Anterior cingulate cortex (tissue), 58 donors: ENCODE results near the gene PYGM.
A peak's percentile ranks its signal among the peaks of the same experiment; 100 is the strongest.

Experiments
- DNase-seq, 58 donors: peaks; one replicate each; lab custom pipeline; 2025; lab: John Stamatoyannopoulos, UW

PYGM gene

DNA sequence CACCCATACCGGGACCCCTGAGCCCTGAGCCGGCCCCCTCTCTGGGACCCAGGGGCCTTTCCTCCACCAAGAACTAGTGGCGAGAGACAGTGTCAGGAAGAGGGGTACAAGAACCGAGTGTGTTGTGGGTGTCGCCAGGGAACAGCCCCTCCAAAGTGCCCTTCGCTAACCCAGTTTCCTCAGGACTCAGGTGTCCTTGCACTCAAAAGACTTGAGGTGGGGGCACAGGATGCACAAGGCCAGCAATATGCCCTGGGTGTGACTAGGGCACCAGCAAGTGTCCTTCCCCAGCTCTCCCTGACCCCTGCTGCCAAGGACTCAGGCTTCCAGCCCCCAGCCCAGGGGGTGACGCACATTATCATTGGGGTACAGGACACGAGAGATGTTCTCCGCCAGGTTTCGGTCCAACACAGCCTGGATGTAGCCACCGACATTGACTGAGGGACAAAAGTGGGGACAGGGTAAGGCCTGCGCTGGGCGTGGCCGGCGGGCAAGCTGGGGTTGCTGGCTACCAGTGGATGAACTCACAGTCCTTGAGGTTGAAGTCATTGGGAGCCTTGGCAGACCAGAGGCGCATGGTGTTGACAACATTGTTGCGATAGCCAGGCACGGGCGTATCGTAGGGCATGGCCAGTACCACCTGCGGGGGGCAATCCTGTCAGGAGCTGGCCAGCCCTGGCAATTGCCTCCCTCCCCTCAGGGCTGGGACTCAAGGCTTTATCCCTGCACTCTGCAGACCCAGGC, 4.7 kb downstream of the PYGM start:
- DNase-seq = no peak

DNA sequence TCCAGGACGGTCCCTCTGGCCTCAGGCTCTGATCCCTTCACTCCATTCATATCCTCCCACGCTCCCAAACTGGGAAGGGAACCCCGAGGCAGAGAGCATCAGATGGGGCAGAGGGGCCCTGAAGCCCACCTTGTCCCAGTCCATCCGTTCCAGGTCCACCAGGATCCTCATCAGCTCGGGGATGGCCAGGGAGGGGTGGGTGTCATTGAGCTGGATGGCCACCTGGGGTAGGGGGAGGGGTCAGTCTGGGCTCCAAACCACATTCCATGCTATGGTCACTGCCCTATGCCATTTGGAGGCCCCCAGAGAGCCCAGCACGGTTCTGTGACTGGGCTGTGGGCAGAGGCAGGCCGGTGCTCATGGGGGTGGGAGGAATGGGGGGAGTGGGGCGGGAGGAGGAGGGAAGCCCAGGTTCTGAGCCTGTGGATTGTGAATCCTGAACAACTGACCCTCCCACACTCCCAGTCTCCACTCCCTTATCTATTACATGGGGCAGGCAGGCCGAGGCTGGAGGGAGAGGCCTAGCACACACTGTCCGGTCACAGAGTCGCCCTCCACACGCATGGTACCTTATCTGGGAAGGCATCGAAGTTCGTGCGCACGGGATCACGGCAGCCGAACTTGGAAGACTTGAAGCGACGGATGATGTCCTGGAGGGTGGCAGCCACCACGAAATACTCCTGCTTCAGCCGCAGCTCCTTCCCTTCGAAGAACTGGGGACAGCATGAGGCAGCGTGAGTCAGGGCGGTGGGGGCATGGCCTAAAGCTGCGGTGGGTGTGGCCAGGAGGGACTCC, 5.5 kb downstream of the PYGM start:
- DNase-seq = no peak

DNA sequence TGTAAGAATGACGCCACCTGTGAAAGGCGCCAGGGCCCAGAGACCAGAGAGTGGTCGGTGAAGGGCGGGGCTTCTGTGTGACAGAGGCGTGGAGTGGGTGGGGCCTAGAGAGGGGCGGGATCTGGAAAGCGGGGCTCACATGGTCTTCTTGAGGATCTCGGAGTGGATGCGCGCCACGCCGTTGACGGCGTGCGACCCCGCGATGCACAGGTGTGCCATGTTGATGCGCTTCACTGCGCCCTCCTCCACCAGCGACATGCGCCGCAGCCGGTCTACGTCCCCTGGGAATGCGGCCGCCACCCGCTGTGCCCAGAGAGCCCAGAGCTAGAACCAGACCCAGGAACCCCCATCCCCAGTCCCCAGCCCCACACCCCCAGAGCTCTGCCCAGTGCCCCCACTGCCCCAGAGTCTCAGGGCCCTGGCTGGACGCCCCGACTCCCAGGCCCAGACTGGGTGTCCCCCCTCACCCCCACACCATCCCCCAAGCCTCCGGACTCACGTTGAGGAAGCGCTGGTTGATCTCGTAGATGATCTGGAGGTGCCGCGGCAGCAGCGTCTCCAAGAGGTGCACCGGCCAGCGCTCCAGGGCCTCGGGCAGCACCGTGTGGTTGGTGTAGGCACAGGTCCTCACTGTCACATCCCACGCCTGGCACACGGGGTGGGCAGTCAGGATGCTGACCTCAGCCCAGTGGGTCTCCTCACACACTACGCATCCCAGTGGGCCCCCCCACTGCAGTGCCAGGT, 6.2 kb downstream of the PYGM start:
- DNase-seq = no peak

DNA sequence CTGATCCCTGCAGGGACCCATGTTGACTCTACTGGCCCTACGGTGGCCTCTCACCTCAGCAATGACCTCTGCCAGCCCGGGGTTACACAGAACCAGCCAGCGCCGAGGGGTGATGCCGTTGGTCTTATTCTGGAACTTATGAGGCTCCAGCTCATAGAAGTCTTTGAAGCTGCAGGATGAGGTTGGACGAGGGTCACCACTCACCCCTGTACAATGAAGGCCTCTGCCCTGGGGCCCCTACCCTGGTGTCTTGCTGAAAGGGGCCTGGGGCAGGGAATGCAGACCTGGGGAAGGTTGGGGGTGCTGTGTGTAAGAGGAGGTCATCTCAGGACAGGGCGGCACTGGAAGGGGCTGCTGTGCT, 6.8 kb downstream of the PYGM start:
- DNase-seq = no peak

DNA sequence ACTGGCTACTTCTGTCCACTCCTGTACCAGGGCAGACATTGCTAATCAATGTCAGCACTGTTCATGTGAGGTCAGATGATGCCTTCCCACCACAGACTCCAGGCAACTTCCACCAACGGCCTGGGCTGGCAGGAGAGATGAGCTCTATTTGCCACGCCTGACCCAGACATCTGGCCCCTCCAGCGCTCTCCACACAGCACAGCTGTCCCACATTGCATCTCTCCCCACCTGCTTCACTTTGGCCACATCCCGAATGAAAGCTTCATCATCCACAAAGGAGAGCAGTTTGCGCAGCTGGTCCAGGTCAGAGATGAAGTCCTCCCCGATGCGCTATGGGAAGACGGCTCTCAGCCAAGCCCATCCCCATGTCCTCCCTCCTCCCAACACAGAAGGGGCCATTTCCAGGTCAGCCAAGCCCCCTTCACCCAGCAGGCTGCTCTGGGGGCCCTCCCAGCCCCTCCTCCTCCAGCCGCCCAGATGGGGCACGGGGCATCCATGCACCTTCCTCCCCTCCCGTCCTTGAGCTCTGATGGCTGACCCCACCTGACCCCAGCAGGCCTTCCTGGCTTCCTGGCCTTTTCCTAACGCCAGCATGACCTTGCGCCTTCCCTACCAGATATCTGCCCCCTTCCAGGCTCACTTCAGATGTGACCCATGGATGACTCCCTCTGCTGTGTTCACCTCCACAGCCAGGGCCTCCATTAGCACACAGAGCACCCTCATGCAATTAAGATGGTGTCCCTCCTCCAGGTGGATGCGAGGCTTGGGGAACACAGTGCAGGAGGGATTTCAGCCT, 7.4 kb downstream of the PYGM start:
- DNase-seq = no peak

DNA sequence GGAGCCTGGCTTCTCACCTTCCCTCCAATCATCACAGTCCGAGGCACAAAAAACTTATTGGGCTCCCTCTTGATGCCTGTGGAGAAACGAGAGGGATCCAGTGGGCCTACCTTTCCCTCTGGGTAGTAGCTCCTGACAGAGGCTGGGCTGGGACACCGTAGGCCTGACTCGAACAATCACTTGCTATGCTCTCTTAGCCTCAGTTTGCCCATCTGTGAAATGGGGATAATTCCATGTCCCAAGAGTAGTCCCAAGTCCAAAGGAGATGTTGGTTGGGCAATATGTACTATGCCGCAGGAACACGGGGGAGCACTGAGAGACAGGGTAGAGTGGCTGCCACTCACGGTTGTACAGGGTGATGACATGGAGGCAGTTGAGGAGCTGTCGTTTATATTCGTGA, 8.2 kb downstream of the PYGM start:
- DNase-seq = no peak

DNA sequence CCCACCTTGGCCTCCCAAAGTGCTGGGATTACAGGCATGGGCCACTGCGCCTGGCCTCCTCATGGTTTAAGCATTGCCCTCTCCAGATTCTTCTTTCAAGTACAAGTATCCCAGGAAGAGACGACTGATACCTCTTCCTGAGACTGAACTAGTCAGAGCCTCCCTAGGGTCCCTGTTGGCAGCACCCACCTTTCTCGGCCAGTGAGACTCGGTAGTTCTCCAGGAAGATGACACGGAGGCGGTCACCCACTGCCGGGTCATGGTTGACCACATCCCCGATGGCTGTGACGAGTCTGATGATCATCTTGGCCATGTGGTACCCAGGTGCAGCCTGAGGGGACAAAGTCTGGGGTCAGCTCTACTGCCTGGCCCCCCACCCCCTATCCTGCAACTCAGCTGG, 8.6 kb downstream of the PYGM start:
- DNase-seq = no peak

DNA sequence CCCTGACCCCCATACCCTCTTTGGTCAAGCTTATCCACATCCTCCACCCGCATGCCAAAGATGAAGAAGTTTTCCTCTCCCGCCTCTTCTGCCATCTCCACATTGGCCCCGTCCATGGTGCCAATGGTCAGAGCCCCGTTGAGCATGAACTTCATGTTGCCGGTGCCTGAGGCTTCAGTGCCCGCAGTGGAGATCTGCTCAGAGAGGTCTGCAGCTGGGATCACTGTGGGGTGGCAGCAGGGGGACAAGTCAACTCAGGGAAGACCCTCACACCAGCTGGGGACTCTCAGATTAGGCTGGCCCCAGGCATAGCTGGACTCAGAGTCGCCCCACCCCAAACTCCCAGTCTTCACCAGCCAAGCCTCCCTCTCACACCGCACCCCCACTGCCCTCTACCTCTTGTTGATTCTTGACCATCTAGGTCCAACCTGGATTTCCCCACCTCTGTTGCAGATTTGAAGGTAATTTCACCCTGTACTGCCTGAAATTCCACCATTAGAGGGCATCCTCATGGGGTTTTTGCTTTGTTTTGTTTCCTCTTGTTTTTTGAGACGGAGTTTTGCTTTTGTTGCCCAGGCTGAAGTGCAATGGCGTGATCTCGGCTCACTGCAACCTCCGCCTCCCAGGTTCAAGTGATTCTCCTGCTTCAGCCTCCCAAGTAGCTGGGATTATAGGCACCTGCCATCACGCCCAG, 9.3 kb downstream of the PYGM start:
- DNase-seq = no peak

DNA sequence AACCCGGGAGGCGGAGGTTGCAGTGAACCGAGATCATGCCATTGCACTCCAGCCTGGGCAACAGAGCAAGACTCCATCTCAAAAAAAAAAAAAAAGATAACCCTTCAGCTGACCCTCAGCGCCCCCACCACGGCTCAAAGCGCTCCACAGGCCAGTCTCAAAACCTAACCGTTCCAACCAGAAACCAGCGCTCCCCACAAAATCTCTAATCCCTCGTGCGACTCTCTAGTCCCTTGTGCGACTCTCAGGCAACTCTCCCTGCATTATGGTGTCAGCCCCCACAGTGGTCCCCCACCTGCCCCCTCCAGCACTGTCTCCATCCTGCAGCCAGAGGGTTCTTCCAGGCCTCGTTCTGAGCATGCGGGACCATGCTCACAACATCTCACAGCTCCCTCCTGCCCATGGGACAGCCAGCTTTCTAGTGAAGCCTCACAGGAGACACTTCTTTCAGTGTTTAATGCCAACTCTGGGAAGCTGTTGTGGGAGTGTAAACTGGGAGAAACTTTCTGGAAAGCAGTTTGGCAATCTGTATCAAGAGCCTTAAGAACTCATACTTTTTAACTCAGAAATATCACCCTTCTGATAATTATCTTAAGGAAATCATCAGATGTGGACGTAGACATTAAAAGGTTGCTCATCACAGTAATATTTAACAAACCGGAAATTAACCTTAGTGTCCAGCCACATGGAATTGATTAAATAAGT, 11.7 kb downstream of the PYGM start:
- DNase-seq = no peak

DNA sequence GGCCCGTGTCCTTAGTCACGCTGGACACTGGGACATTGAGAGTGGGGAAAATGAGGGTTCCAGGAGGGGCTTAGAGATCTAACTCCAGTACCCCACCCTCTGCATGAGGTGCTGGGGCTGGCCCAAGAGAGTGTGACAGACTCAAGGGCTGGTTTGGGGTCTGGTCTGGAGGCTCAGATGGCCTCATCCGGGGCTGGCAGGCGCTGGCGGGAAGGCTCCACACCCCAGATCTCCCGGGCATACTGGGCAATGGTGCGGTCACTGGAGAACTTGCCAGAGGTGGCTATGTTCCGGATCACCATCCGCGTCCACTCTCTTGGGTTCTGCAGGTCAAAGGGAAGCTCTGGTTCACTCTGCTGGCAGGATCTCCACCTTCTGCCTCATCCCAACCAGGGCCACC, 13.3 kb downstream of the PYGM start:
- no peak for DNase-seq

DNA sequence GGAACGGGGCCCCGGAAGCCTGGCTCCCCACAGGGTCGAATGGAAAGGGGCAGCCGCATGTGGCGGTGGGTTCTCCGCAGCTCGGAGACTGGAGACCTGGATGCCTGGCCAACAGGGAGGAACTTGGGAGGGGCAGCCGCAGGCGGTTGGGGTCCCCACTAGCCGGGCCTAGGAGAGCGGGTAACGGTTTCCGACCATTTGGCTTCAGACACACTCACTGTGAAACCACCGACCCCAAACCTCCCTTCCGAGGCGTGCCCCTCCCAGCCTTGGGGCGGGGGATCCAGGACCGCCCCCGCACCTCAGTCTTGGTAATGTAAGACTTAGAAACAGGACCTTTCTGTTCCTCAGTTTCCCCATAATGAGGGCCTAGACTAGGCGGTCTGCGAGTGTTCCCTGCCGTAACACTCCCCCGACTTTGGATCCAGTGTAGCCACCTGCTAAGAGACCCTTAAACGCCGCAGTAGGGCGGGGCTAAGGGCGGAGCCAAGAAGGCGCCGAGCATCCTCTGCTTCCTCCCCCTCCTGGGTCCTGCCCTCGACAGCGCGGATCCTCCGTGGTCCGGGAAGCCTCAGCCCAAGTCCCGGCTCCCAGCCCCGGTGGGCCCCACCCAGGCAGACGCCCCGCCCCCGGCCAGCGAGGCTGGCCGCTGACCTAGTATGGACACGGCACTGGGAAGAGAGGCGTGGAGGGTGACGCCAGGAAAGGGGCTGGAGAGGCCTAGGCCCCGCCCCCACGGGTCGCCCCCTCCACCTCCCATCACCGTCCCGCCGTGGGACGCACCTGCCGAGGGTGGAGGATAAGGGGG, 14.0 kb downstream of the PYGM start:
- peak in 36 of 58 donors; percentile 17 to 80 (median 39) for DNase-seq

DNA sequence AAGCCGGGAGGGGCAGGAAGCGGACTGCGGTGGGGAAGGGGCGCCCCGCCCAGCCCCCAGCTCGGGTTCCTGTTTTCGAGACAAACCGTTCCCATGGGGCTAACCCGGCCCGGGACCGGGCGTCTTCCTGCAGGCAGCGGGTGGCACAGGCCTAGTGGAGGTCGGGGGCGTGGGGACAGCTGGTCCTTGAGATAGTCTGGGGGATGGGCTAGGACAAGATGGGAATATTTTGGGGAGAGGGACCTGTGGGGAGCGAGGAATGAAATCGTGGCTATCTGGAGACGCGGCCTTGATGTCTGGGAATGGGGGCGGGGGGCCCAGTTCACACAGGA, 14.6 kb downstream of the PYGM start:
- DNase-seq = peak in 21 of 58 donors; percentile 10 to 49 (median 26)

DNA sequence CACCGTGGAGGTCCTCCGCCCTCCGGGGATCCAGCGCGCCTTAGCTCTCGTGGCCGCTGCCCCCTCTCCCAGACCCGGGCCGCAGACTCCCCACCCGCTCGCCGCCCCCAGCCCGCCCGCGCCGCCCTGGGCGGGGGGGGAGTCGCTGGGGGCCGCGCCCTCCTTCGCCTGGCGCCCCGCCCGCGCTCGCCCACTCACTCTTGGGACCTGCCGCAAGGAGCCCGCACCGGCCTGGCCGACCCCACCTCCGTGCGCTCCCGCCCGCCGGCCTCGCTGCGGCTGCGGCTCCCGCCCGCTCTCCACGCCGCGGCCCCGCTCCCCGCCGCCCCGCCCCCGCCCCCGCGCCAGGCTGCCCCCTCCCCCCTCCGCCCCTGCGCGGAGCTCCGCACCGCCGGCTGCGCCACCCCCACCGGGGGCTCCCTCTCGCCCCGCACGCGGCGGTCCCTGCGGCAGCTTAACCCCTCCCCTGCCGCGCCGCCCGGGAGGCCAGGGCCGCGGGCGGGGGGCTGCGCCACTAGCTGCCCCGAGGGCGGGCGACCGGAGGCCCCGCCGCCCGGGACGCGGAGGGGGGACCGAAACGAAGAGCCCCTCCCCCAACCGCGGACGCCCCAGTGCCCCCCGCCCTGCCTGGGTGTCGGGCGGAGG, 15.1 kb downstream of the PYGM start:
- DNase-seq = no peak

DNA sequence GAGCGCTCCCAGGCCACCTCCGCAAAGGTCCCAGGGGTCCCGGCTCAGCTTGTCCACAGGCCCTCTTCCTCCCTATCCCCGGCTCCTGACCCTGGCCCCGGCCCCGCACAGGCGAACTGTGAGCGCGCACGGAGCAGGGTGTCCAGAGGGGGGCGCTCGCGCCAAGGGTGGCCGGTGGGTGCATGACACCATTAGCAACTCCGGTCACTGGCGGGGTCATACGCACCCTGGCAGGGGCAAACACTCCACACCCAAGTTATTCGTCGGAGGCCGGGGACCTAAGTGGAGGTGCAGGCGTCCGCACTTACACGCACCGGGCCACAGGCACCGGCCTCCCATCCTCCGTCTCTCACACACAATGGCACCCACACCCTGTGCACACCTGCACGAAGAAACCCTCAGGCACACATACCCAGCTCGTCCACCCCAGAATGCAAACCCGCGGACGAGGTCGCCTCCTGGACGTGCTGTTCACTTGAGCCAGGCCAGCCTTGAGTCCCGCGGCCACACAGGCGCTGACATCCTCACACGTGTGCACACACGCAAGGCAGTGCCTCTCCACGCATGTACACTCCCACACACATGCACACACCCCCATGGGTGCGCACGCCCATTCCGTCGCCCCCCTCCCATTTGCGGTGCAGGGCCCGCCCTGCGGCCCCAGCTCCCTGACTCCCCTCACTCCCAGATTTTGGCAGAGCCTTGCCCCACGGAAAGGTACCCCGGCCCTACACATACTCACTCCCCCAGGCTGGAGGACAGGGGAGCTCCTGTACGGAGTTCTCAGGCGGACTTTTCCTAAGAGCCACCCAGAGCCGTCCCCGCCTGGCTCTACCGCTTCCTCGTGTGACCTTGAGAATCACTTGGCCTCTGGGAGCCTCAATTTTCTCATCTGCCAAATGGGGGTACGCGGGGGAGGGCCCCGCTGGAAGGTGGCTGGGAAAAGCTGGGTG, 15.9 kb downstream of the PYGM start, which contains the start of gene RASGRP2:
Gene RASGRP2 (minus strand): TSS at position 552 of the 953 bp plus-strand sequence. CDS start 1,276 bp downstream, outside the sequence.
- DNase-seq = peak in 30 of 58 donors; percentile 16 to 63 (median 35)

DNA sequence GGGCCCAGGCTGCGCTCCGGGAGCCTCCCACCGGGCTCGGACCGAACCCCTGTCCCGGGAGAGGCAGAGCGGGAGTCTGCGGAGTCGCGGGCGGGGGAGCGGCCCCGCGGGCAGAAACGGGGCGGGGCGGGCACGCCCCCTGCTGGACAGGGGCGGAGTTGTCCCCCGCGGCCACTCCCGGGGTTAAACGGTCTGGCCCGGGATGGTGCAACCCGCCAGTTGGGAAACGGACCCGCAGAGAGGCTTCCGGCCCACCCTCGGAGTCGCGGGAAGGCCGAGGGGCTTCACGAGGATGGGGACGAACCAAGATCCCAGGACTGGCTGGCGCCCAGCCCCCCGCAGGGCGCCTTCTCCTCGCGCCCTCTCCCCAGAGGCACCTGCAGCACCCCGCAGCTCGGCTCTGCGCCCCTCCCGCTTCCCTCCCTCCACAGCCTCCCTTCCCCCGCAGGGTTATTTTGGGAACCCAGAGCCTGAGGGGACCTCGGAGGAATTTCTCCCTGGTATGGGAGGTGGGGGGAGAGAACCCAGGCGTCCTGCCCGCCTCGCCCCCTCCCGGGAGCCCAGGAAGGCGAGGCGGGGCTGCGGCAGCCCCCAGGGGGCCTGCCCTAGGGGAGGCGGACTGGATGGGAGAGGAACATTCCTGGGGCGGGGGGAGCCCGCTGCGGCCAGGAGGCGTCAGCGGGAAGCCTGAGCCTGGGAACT, 16.7 kb downstream of the PYGM start:
- DNase-seq = peak in 24 of 58 donors; percentile 18 to 70 (median 30)
